Measurements from ENCODE around the gene MALRD1.

The MALRD1 gene

DNA sequence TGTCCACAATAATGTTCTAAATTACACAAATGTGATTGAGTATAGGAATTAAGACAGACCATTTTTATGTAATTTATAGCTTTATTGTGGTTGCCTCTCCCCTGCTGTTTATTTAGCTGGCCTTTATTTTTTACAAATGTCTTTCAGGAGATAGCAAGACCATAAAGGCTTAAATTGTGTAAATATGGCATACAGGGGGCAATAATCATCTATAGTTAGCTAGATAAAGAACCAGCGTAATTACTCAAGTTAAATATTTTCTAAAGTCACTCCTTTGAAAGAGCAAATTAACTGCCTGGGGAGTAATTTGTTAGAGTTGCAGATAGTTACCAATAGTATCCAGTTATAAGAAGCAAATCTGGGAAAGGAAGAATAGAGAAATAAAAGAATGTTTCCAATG is at the start of gene MALRD1:
TSS of gene MALRD1 (plus strand) at position 313 of the 400 bp plus-strand sequence. CDS start 138 bp downstream, outside the sequence.
- no peak for DNase-seq

- DNase-seq = no peak
These were observed 45.3 kb upstream of the MALRD1 start for GRCh38 chr10:19003341-19003740.

DNA sequence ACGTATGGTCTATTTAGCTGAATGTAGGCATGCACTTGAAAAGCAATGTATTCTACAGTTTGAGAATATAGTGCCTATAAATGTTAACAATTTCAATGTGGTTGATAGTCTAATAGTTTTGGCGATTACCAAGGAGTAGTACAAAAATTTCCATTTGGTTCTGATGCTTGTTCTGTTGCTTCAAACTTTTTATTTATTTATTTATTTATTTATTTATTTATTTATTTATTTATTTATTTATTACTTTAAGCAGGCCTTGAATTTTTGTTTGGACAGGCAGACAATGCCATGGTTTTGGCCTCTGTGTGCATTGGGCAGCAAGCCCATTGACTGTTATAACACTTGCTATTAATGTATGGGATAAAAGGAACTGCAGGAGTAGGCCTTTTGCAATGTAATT is 36.5 kb upstream of the MALRD1 start:
- DNase-seq = no peak

- no peak for DNase-seq
These were observed 34.6 kb upstream of the MALRD1 start for GRCh38 chr10:19014034-19014433.

DNA sequence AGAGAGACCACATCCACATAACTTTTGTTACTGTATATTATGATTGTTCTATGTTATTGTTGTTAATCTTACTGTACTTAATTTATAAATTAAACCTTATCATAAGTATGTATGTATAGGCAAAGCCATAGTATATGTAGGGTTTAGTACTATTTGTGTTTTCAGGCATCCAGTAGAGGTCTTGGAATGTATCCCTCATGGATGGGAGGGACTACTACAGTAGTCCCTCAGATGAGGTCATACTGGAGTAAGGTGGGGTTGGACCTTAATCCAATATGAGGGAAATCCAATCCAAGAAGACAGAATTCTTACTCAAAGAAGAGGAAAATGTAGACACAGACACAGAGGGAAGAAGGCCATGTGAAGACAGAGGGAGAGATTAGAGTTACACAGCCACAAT is 34.1 kb upstream of the MALRD1 start:
- DNase-seq = no peak

- no peak for DNase-seq
These were observed 31.3 kb upstream of the MALRD1 start for GRCh38 chr10:19017116-19017890.

DNA sequence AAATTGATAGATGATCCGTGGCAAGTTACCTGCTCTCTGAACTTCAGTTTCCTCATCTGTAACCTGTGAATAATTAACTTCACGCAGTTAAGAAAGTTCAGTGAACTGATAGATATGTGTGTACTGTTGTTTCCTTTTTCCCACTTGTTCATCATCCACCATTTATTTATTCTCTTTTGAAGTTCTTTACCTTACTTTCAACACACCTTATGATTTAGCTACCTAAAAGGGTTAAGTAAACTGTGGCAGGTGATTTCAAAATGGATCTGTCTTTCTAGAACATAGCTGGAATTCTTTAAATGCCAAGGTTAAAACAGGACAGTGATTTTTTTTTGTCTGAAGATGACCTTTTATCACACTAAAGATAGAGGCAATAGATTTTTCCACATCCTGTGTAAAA is 27.4 kb upstream of the MALRD1 start:
- DNase-seq = no peak

- DNase-seq = no peak
These were observed 24.0 kb upstream of the MALRD1 start for GRCh38 chr10:19024611-19025010.

GRCh38 chr10:19031763-19032162 is 16.8 kb upstream of the MALRD1 start:
- DNase-seq = no peak

DNA sequence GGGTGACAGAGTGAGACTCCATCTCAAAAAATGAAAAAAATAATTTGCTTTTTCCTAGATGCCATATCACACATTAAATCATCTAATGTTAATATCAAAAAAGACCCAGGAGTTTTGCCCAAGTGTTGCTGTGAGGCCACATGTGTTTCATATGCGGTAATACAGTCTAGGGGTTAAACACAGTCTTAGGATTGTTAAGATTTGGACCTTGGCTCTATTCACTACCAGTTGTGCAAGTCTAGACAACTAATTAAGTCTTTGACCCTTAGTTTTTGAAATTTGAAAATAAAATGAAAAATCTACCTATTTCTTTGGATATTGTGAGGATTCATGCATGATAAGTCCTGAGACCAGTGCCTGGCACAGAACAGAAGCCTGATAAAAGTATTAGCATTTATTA is 14.9 kb upstream of the MALRD1 start:
- DNase-seq = no peak

- DNase-seq = no peak
These were observed 7.4 kb upstream of the MALRD1 start for GRCh38 chr10:19041171-19041570.

DNA sequence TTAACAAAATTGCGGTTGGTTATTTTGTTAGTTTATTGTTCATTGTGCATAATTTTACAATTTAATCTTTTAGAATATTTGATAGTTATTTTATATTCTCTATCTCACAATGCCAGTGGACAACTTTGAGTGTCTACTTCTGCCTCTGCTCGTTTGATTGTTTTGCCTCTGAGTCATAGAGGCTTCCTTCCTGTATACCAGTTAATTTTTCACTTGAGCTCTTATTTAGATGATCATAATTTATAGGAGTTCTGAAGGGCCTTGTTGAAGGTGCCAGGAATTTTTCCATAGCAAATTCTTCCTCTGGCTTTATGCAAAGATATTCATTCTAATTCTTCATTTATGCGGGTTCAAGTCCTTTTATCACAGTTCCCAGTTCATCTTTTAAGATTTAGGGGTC is 5.2 kb upstream of the MALRD1 start:
- DNase-seq = no peak

- DNase-seq = no peak
These were observed 1.9 kb upstream of the MALRD1 start for GRCh38 chr10:19046679-19047078.

GRCh38 chr10:19048891-19049290 is 290 bp downstream of the MALRD1 start:
- no peak for DNase-seq

- DNase-seq = no peak
These were observed 966 bp downstream of the MALRD1 start for GRCh38 chr10:19049567-19049966.

DNA sequence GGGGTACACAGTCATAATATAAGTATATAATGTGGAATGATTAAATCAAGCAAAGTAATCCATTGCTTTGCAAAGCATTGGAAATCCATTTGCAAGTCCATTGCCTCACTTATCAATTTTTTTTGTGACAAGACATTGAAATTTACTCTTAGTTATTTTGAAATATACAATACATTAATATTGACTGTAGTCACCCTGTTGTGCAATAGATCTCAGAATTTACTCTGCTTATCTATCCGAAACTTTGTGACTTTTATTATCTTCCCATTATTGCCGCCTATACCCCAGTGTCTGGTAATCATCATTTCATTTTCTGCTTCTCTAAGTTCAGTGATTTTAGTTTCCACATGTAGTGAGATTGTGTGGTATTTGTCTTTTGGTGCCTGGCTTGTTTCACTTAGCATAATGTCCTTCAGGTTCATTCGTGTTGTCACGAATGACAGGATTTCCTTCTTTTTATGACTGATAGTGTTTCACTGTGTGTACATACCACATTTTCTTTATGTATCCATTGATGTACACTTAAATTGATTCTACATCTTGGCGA is 5.8 kb downstream of the MALRD1 start:
- DNase-seq = no peak

DNA sequence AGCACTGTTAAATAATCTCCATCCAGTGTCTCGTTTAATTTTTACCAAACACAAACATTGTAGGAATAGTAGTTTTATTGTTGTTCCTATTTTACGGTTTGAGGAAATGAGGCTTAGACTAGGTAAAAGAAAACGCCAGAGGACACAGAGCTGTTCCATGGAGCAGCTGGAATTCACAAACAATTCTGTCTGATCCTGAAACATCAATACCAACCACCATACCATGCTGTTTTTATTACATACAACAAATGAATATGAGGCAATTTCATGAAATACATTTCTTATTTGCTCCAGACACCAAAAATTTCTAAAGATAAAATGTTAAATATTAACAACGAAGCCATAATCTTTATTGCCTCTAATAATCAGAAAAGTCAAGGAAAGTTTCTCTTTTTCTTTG is 9.4 kb downstream of the MALRD1 start:
- DNase-seq = no peak

GRCh38 chr10:19063986-19064385 is 15.4 kb downstream of the MALRD1 start:
- no peak for DNase-seq

DNA sequence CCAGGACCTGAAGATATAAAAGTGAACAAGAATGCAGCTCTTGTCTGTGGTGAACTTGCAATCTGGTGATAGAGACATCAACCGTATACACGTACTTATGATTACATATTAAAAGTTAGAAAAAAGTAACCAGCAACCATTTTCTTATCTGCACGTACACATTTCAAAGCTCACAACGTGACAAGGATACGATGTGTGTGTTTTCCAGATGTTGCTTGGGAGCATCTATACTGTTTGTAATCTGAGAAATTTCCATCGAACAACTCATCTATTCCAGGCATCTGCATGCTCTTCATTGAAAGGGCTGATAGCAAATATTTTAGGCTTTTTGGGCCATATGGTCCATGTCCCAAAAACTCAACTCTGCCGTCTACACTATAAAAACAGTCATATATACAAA is 23.3 kb downstream of the MALRD1 start:
- DNase-seq = no peak

- DNase-seq = no peak
These were observed 28.7 kb downstream of the MALRD1 start for GRCh38 chr10:19077276-19077675.

DNA sequence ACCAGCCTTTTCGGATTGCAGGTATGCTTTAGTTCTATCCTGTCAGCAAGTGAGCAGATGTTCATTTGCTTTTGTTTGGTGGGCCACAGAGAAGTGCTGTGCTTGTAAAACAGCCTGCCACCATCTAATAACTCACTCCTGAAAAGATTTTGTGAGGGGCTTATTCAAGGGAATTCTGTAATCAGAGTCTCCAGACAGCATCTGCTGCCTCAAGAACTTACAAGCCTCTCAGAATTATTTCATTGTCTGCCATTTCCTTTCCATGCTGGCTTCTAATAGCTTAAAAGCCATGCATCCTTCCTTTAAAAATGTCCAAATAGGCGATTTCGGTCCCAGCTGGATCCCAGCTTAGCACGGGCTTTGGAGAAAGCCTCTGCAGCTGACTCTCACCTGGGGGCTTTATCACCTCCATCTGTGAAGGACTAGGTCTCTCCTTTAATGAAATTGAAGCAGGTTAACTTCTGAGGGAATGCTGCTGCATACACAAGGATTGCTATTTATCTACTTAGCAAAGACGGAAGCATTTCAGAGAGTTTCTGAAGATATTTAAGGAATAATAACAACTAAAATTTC is 48.0 kb downstream of the MALRD1 start:
- DNase-seq = no peak

GRCh38 chr10:19097151-19097550 is 48.5 kb downstream of the MALRD1 start:
- no peak for DNase-seq

GRCh38 chr10:19098803-19099202 is 50.2 kb downstream of the MALRD1 start:
- DNase-seq = no peak

- DNase-seq = no peak
These were observed 58.8 kb downstream of the MALRD1 start for GRCh38 chr10:19107406-19107805.

All from NCI-H1417 treated with DMSO at 0.1 percent for 48 hours (cell line).